ENCODE data around the gene HIGD1B. TPM values are rescaled to one million over a fixed set of nuclear protein-coding genes. Genes with fewer than 3 reads are reported as not detected.

HIGD1B gene
- total RNA-seq, 1 experiment from 2014 or later = not detected

GRCh38 chr17:44887016-44887415 is 39.3 kb downstream of the HIGD1B start:
- POLR2A ChIA-PET = no interaction called here
- DNase-seq (ENCODE audit: low read depth, low spot score) (no peak), ATAC-seq (no peak)
- H3K27ac ChIP-seq (ENCODE audit: low read length) = no peak overlapping the region
- CTCF ChIA-PET = no interaction called here
- no peaks in the 10 kb centered on the region for H3K4me1 ChIP-seq (ENCODE audit: control insufficient read depth, insufficient read depth, low read length)
- no peak overlapping the region for H3K4me3 ChIP-seq (ENCODE audit: low read depth in 2 of 2, low read length in 2 of 2)
- no peaks in the 10 kb centered on the region for H3K27me3 ChIP-seq (ENCODE audit: control insufficient read depth, insufficient read depth, low read length)
- in situ Hi-C loops (cut with HindIII; ENCODE audit: low pct_unique_long_range_greater_than_20kb, low sequenced_read_pairs) = no loop called here
- peaks cover 14% of the 10 kb centered on the region for H3K36me3 ChIP-seq (ENCODE audit: control insufficient read depth, insufficient read depth, low read length)
- H3K9me3 ChIP-seq (ENCODE audit: control insufficient read depth, insufficient read depth, low read depth, low read length) = no peaks in the 10 kb centered on the region
- intact Hi-C loops (cut with micrococcal nuclease; ENCODE audit: unreplicated experiment) = no loop called here
- TF ChIP-seq SIN3A (IDR thresholded peaks at IDR 0.05; ENCODE audit: borderline replicate concordance, insufficient read depth, low read depth, low read length) = no peak
- no peak for TF ChIP-seq REST (IDR thresholded peaks at IDR 0.05; ENCODE audit: insufficient read depth in 1 of 2, low read depth in 2 of 2, low read length in 1 of 2)
- no peak for TF ChIP-seq TCF7L2 (IDR thresholded peaks at IDR 0.05; ENCODE audit: low read depth, low read length)
- no peak for TF ChIP-seq POLR2AphosphoS5 (IDR thresholded peaks at IDR 0.05; ENCODE audit: low read depth, low read length)
- no peak for TF ChIP-seq CTCF (IDR thresholded peaks at IDR 0.05)
- no TSS peak for BruUV-seq (replicated peaks)

GRCh38 chr17:44887971-44888954 is 40.6 kb downstream of the HIGD1B start:
- no peak for TF ChIP-seq TCF7L2 (IDR thresholded peaks at IDR 0.05; ENCODE audit: low read depth, low read length)
- no peak for TF ChIP-seq CTCF (IDR thresholded peaks at IDR 0.05)
- no peak for TF ChIP-seq SIN3A (IDR thresholded peaks at IDR 0.05; ENCODE audit: borderline replicate concordance, insufficient read depth, low read depth, low read length)
- TF ChIP-seq REST (IDR thresholded peaks at IDR 0.05; ENCODE audit: insufficient read depth in 1 of 2, low read depth in 2 of 2, low read length in 1 of 2) = no peak
- TF ChIP-seq POLR2AphosphoS5 (IDR thresholded peaks at IDR 0.05; ENCODE audit: low read depth, low read length) = no peak
- in situ Hi-C loops (cut with HindIII; ENCODE audit: low pct_unique_long_range_greater_than_20kb, low sequenced_read_pairs) = no loop called here

More at GRCh38 chr17:44887971-44888954, 40.6 kb downstream of the HIGD1B start:
- Histone ChIP-seq H3K36me3 (ENCODE audit: control insufficient read depth, insufficient read depth, low read length) (peaks cover 9% of the 10 kb centered on the region), H3K4me1 (ENCODE audit: control insufficient read depth, insufficient read depth, low read length) (no peaks in the 10 kb centered on the region), H3K27ac (ENCODE audit: low read length) (no peak overlapping the region), H3K9me3 (ENCODE audit: control insufficient read depth, insufficient read depth, low read depth, low read length) (no peaks in the 10 kb centered on the region), H3K27me3 (ENCODE audit: control insufficient read depth, insufficient read depth, low read length) (no peaks in the 10 kb centered on the region), H3K4me3 (ENCODE audit: low read depth in 2 of 2, low read length in 2 of 2) (no peak overlapping the region)
- DNase-seq (ENCODE audit: low read depth, low spot score) (no peak), ATAC-seq (no peak)
- CTCF ChIA-PET = no interaction called here
- no TSS peak for BruUV-seq (replicated peaks)
- intact Hi-C loops (cut with micrococcal nuclease; ENCODE audit: unreplicated experiment) = no loop called here
- POLR2A ChIA-PET = no interaction called here

All from Panc1 (cell line).